Stimulated activated CD8-positive, alpha-beta memory T cell treated with anti-CD3 and anti-CD28 coated beads, Interleukin-12 subunit alpha, Interleukin-12 subunit beta, amount 100 ng/mL, for 24 hours (primary cell): ENCODE results near the gene NXPE2.

Experiments
- DNase-seq: peaks from one replicate; pipeline ENCODE4 v3.0.0-alpha.2; 2020; ENCODE audit errors: extremely low read depth

Gene NXPE2

GRCh38 chr11:114745150-114745671 lies 66.9 kb downstream of the NXPE2 start:
- no peak for DNase-seq

GRCh38 chr11:114746013-114746412 lies 67.7 kb downstream of the NXPE2 start:
- DNase-seq = no peak
